DMS53 treated with DMSO at 0.1 percent for 48 hours (cell line): ENCODE results near the gene CGNL1.
A peak's percentile ranks its signal among the peaks of the same experiment; 100 is the strongest.

ENCODE experiments used
- DNase-seq: peaks from one replicate; lab custom pipeline; 2025; ENCODE audit not compliant: unreplicated experiment; lab: John Stamatoyannopoulos, UW

The CGNL1 gene

DNA sequence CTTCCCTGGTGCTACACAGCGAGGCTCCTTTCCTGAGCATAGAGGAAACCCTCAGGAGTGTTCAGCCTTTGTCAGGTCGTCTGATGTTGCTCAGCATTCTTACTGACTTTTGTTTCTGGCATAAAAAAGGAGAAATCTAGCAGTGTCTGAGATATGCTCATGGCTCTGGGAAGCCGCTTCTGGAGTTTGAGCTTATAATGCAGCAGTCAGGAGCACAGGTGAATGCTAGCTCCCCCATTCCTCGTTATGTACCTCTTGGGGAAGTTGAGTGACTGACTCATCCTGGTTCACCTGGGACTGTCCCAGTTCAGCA lies 166.2 kb downstream of the CGNL1 start:
- DNase-seq, result no peak

DNA sequence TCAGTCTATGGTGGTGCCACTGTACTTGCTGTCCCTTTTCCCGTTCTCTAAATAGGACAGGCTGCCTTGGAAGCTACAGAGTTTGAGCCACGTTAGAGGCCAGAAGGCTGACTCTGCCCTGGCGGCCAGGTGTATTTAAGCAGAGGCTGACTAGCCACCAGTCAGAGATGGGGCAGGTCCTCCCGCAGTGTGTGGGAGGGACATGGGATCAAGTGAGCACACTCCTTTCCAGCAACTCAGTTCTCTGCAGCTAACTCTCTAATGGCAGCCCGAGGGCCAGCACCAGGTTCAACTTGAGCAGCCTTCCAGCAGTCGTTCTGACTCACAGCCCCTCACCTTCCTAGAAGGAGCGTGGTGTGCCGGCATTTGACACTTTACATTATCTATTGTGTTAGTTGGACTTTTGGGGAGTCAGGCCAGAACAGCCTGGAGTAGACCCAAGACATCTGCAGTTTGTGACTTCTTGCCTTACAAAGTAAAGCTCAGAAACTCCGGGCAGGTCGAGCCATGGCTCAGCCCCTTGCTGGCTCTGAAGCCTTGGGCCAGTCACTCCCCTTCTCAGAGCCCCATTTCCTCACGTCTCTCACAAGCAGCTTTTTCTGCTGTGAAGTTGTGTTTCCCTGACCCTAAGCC lies 168.7 kb downstream of the CGNL1 start:
- no peak for DNase-seq

DNA sequence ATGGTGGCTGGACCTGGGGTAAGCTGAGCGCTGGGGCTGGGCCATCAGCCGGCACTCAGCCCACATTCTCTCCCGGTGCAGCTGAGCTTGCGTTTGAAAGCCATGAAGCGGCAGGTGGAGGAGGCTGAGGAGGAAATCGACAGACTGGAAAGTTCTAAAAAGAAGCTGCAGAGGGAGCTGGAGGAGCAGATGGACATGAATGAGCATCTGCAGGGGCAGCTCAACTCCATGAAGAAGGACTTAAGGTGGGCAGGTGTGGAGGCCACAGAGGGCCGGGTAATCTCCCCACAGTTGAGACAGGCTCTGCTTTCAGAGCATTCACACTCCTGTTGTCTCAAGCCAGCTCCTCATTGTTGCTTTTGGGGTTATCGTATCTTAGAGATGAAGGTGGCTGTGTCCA lies 169.7 kb downstream of the CGNL1 start:
- DNase-seq, result no peak

DNA sequence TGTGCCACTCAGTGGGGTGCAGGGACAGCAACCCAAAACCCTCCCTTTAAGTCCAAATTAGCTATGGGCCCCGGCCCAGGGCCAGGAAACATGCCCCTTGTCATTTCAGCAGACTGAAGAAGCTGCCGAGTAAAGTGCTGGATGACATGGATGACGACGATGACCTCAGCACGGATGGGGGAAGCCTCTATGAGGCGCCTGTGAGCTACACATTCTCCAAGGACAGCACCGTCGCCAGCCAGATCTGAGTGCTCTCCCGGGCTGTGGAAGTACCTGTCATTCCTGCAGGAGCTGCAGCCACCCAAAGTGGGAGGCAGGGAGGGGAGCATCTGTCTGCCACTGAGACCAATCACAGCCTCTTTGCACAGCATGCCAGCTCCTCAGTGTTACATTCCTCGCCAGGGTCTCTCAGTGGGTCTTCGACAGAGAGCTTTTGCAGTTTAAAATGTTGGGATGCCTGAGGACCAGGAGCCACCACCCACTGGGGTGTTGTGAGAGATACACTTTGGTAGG lies 171.0 kb downstream of the CGNL1 start:
- DNase-seq, result no peak

DNA sequence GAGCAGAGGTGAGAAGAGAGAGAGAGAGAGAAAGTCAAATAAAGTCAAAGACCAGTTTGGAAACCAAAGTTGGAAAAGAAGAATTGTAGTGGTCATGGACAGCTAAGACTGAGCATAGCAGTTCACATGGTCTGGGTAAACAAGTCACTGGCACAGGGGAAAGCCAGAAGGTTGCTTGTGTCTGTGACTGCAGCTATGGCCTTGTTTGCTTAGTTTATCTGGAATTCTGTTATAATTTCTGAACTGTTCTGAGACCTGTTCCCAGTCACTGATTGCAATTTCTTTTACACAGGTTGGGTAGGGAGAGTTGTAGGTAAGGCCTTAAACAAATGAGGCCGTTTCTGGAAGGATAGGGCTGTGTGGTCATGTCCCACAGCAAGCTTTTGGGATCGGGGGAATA lies 172.0 kb downstream of the CGNL1 start:
- DNase-seq, result no peak

DNA sequence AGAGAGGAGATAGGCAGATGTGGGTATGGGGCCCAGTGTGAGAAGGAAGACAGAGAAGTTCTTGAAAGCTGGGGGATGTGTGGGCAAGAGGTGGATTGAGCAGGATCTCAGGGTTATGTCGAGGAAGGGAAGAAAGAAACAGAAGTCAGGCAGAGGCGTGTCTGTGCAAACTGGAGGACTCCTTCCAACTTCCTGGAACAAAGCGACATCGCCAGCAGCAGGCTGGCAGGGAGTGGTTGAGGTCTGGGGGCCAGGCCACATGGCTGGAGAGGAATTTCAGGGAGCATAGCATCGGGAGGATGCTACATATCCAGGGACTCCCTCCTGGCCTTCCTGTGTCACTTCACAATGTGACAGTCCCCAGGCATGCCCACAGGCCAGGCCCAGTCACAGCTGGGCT lies 172.5 kb downstream of the CGNL1 start:
- no peak for DNase-seq

DNA sequence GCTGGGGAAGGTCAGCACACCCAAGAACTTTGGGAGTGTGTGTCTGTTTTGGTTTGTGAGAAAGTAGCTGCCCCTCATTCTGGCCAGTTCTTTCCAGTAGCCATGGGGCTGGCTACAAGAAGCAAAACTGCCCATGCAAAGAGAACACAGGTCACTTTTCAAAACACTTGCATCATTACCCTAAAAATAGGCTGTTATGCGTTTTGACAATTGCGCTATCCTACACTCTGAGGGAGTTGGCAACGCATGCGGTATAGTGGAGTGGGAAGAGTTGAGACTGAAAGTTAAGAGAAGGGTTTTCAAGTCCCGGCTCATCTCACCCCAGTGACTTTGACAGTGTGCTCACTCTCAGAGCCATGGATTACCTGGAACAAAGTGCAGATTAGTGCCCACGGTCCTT lies 173.6 kb downstream of the CGNL1 start:
- DNase-seq, result no peak

DNA sequence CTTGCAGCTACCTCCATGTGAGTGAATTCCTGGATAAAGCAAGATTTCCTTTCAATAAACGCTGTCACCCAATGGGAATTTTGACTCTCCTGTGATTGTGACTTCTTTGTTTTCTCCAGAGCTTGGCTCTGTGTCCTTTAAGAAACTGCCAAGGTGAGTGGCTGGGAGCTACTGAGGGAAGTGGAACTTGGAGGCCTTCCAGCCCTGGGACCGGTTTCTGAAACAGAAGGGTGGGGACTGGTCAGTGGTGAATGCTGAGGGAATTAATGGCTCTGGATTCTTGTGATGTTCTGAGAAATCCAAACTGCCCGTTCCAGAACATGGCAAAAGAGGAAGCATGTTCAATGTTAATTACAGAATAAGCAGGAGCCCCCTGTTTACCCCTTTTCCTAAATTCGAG lies 174.3 kb downstream of the CGNL1 start:
- no peak for DNase-seq

DNA sequence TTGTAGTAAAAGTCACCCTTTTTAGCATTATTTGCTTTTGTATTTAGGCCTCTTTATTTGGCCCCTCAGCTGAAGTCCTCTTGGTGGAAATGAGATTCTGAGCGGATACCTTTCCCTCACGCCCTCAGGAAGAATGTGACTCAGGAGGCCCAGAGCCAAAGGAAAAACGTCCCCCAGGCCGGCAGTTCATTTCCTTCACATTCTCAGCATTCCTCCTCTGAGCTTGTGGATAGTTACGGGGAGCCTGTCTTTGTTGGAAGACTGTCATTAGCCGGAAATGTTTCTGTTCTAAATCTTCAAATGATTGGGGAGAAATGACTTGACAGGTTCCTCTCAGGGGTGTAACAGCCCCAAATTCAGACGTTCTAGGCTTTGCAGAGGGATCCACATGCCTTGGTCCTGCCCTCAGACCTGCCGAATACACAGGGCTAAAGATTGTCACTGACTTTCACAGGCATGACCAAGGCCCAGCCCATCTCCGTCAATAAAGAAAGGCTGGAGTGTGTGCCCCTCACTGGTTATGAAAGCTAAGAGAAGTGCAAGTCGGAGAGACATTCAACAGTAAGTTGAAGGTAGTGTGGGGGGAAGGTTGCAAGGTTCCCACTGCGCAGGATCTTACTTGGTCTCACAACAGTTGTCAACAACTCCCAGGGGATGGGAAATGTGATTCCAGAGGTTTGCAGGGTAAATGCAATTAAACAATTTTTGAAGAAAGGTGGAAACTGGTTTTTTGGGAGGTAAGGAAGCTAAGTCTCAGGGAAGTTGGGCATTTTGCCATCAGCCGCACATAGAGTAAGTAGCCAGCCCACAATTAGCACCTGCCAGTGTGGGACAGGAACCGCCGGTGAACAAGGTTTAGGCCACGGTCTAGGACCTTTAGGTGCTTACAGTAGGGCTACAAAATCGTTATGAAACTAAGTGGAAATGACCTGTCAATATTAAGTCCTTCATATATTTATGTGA lies 175.7 kb downstream of the CGNL1 start:
- no peak for DNase-seq

DNA sequence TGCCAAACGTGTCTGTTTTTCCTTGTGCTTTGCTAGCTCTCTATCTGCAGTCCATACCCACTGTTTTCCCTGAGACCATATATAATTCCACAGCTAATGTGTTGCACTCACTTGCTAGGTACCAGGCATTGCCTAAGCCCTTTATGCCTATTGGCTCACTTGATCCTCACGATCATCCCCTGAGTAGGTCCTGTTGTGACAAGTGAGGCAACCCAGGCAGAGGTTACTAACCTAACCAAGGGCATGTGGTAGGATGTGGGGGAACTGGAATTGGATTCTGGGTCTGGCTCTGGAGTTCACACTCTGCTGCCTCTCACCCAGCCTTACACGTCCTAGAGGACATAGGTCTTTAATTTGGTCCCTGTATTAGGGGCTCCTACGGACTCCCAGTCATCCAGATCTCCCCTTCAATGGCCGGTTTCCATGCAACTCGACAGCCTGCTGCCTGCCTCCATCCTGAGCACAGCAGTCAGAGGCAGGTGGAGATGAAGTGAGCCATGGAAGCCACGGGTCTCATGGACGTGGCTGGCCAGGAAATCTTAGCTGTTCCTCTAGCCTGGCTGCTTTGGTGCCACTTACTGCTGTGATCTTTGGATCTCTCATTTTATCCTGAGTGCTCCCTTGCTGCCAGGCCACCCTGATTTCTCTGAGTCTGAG lies 176.5 kb downstream of the CGNL1 start:
- DNase-seq, result no peak

DNA sequence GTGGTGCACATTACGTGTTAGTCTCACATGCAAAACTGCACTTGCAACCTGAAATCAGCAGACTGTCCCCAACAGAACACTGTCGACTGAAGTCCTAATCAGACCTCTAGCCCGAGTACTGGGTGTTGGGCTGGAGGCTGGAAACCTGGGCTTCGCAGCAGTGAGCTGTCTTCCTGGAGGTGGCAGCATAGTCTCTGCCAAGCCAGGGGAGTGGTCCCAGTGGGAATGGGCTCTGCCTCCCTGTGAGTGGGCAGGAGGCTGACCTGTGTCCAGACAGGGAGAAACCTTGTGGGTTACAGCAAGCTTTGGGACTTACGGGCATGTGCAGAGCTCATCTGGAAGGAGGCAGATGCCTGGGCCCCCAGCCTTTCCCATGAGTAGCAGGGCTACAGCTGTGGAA lies 177.2 kb downstream of the CGNL1 start:
- DNase-seq, result no peak

DNA sequence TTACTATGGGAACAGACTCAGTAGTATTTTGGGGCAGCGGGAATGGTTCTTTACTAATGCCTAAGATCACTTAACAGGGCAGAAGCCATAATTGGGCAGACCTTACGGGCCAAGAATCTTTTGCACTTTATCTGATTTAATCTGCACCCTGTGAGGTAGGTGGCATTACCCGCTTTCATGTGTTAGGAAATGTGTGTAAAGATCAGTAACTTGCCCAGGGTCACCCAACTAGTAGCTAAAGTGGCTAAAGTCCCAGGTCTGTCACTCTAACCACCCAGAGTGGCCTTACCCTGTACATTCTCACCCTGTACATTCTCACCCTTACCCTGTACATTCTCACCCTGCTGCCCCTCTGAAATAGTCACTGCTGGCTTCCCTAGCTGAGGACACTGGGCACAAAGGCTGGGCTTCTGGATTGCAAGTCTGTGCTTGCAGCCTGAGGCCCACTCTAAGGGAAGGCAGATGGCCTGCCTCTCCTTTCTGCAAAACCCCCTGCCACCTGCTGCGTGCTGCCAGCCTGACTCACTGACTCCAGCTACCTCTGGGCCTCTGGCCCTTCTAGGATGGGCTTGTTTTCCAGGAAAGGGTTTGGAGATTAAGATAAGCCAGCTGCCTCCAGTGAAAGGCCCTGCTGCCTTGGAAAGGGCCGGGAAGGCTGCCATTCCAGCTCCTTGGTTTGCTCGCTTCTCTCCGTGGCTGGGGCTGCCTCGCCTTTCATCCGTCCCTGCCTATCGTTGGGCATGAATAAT lies 177.9 kb downstream of the CGNL1 start:
- DNase-seq, result no peak

DNA sequence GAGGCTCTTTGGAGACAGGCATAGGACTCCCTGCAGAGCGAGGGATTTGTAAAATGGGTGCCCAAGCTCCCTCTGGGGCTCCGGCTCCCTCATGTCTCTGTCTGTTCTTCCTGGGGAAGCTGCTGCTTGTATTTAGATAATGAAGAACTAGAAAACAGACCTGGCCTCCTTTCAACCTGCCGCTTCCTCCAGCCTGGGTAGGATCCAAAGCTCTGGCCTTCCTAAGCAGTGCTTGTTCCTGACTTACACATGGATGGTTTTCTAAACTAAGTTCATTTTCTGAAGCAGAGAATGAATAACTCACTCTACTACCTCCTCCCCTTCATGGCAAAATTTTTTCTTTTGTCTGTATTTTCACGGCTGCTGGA lies 178.5 kb downstream of the CGNL1 start:
- no peak for DNase-seq

DNA sequence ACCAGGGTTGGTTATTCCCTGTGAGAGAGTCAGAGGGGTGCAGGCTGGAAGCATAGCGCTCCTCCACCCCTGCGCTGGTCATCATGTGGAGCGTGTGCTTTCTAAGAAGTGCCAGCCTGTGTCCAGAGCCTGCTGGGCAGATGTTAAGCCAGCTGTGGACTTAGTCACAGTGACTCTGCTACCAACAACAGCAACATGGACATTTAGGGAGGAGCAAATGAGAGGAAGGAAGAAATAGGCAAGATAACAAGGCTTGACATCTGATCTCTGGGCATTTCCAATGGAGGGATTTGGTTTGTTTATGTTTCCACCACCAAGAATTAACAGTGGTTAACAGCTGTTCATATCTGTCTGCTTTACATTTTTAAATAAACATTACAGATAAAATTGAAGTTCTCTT lies 179.0 kb downstream of the CGNL1 start:
- no peak for DNase-seq

DNA sequence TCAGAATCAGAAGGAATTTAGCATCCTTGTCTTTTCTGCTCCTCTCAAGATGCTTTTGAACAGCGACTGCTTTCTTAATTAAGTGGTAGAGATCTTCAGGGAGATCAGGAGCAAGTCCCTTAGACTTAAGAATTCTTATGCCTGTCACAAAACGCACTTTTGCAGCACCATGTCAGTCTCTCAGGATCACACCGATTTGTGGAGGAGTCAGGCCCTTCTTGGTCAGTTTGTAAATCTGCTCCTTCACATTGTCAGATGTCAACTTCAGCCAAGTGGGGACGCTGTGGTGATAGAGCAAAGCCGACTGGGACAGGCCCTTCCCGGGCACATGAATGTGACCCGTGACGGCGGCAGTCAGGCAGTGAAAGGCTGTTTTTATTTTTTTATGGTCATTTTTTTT lies 179.7 kb downstream of the CGNL1 start:
- no peak for DNase-seq

DNA sequence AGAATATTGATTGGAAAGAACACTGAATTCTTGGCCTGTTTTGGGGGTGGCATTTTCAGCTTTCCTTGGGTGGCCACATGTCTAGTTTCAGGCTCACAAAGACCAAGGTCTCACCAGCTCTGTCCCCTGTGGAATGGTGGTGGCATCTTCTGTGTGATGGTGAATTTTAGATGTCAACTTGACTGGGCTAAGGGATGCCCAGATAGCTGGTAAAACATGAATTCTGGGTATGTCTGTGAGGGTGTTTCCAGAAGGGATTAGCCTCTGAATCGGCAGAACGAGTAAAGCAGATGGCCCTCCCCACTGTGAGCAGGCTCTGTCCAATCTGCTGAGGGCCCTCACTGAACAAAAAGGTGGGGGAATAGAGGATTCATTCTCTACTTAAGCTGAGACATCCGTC lies 181.0 kb downstream of the CGNL1 start:
- DNase-seq, result no peak

DNA sequence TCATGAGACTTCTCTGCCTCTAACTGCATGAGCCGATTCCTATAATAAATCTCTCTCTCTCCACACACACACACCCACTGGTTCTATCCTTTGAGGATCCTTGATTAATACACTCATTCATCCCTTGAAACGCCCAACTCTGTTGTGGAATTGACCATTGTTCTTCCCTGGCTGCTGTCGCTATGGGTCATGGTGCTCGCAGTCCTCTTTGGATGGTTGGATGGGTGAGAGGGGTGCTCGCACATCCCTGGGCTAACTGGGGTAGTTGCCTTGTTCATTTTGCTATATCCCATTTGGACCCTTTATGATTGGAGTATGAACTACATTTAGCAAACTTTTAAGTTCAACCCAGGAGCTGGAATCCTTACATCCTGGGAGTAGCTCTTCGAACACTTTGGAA lies 181.5 kb downstream of the CGNL1 start:
- DNase-seq, result no peak

DNA sequence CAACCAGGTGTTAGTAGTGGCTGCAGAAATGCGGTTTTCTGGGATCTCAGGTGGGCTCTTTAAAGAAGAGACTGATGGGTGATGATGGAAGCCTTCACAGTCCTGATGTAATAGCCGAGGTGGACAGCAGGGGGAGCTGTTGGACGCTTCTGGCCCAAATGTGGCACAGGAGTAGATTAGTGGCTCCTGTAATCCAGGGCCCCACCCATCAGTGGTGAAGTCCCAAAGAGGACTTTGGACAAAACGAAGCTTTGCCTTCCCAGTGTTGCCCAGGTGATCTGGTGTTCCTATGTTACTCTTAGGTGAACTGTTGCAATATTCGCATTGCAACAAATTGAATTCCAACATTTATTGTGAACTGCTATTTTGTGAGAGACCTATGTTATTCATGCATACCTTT lies 183.6 kb downstream of the CGNL1 start:
- peak; percentile 8 for DNase-seq

DNA sequence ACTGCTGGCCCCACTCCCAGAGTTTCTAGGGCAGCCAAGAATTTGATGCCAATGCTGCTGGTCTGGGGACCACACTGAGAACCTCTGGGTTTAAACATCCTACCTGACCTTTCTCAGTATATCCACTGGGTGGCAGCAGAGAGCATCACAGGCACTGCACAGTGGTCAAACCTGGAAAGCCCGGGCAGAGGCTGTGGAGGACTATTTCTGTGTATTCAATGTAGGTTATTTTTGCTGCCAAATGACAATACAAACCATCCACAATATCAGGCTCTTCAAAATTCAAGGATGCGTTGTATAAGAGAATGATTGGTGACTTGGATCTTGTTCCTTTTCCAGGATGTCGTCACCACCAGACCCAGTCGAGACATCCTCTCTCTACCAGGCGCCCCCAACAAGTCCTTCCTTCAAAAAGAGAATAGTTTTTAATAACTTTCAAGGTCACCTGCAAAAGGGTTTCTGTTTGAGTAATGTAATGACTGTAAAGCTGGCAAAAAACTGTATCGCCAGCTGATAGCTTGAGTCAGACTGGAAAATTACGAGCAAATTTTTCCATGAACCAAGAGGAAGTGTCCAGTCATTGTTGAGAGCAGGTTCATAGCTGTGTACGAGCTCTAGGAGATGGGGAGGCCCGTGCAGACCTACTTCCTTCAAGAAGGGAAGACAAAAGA lies 184.9 kb downstream of the CGNL1 start:
- DNase-seq, result peak; percentile 40

DNA sequence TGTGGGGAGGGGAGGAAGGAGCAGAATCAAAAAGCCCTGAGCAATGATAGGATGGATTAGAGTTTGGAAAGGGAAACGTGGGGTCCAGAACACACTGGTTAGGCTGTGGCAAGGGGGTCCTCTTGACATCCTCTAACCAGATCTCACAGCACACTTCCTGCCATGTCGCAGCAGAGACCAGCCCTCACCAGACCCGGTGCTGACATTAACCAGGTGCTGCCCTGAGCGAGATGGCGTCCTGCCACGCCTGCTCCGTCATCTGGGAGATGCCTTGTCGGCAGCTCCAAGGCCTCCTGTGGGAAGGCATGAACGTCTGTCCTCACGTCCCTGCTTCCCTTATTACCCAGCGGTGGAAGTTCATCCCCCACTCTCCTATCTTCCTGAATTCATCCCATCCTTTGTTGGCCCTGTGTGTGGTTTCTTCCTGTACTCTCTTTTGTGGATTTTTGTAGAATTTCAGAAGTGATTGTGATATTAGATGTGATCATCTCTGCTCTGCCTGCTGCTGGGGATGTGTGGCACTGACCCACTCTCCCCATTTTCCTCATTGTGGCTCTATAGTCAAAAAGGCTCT lies 186.0 kb downstream of the CGNL1 start:
- no peak for DNase-seq
